GM19468 (cell line): ENCODE data around the gene SHISAL2A.

ENCODE experiments used
- ATAC-seq: cut with Tn5 transposase; IDR thresholded peaks from one replicate; pipeline ENCODE4 v1.9.1; 2021; ENCODE audit warnings: mild to moderate bottlenecking, moderate library complexity, moderate number of reproducible peaks; ENCODE audit not compliant: unreplicated experiment; ENCODE audit errors: extremely low read depth

The SHISAL2A gene

DNA sequence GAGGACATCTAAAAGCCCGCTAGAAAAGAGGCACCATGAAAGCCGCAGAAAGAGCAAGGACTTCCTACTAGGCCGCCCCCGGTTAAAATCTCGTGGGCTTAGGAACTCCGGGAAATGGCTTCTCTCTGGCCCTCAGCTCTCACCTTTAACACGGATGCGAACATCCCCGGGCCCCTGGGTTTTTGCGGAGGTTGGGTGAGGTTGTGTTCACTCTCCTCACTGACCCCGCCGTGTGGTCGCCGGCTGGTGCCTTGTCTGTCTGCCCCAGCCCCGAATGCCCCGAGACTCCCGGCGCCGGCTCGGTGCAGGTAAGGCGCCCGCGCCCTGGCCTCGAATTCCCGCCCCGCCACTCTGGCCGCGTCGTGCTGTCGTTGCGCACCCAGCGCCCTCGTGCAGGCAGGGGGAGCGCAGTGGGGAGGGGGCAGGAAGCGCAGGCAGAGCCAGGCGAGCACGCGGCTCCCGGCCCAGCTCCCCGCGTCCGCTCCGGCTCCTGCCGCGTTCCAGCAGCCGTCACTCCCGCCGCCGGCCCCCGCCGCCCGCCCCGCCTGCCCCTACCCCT lies at the start of gene SHISAL2A:
TSS of gene SHISAL2A (plus strand) at position 437 of the 559 bp plus-strand sequence. CDS start 326 bp downstream, outside the sequence.
- ATAC-seq = no peak

- no peak for ATAC-seq
Observed at GRCh38 chr1:52585474-52585873, 47.5 kb upstream of the SHISAL2A start.

GRCh38 chr1:52588027-52588426 lies 44.9 kb upstream of the SHISAL2A start:
- ATAC-seq = no peak

DNA sequence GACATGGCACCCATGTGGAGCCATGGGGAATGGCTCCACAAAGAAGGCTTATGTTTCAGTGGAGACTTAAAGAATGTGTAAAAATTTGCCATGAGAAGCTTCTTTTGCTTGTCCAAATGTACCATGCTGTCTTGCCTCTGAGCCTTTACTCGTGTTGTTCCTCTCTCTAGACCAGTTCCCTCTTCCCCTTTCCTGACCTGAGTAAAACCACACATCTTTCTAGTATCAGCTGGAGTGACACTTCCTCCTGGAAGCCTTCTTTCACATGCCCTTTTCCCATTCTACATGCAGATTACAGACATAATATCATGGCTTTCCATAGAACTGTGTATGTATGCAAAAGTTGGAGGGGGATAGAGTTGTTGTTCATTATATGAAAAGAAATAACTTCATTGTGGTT lies 44.4 kb upstream of the SHISAL2A start:
- ATAC-seq = no peak

- ATAC-seq = no peak
Observed at GRCh38 chr1:52590266-52590665, 42.7 kb upstream of the SHISAL2A start.

DNA sequence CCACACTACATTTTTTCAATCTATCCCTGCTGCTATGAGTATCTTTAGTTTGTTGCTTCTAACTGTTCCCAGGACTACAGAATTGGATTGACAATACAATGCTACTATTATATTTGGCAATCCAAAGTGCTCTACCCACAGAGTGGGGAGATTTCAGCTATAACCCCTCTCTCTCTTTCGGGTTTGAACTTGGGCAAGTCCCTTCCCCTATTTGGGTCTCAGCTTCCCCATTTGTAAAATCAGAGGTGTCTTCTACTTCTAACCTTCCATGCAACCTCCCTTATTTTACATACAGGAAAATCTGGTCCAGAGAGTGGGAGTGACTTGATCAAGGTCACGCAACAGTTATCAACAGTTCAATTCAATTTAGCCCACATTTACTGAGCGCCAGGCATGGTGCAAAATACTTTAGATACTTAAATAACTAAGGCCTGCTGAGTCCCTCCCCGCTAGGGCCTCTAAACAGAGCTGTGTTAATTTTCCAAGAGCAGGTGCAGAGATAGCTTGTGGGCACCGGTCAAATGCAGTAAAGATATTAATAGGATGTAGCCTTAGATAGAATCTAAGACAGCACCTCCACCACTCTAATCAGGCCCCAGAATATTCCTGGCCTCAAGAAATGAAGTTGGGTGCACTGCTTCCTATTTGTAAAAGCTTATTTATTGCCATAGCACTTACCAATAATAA lies 40.2 kb upstream of the SHISAL2A start:
- ATAC-seq = no peak

GRCh38 chr1:52593495-52593894 lies 39.5 kb upstream of the SHISAL2A start:
- no peak for ATAC-seq

DNA sequence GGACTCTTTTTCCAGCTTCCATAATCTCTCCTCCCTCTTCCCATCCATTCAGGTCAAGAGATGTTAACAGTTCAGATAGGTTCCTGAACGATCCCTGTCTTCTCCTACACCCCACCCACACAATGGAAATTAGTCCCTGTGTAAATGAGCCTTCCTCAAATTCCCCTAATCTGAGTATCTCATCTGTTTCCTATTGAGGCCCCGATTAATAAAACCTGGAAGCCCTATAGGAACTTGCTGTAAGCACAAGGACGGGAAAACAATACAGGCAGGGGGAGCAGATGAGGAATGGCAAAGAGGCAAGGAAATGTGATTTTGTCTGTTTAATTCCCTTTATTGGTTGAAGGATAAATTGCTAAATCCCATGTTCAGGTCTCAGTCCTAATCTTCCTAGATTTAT lies 37.9 kb upstream of the SHISAL2A start:
- ATAC-seq = no peak

DNA sequence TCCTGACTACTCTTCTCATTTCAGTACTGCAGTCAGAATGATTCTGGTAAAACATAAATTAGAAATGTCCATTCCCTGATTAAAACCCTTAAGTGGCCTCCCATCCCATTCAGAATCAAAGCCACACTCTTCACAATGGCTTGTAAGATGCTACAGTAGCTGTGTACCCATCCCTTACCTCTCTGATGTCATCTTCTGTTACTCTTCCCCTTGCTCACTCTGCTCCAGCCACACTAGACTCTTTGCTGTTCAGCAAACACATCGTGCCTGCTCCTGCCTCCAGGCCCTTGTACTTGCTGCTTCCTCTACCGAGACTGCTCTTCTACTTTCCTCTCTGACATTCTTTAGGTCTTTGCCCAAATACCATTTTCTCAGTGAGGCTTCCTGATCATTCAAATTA lies 35.1 kb upstream of the SHISAL2A start:
- no peak for ATAC-seq

GRCh38 chr1:52598729-52599128 lies 34.2 kb upstream of the SHISAL2A start:
- no peak for ATAC-seq

DNA sequence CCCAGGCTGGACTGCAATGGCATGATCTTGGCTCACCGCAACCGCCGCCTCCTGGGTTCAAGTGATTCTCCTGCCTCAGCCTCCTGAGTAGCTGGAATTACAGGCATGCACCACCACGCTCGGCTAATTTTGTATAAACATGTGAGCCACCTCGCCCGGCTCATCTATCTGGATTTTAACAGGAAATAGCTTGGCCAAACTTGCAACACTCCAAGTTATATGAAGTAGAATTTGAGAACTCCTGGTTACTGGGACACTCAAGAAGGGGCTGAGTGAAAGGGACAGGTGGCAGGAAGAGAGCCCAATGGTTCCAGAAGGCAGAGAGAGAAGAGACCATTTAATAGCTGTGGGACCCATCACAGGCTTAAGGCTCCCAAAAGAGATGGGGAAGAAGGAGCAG lies 33.7 kb upstream of the SHISAL2A start:
- no peak for ATAC-seq

DNA sequence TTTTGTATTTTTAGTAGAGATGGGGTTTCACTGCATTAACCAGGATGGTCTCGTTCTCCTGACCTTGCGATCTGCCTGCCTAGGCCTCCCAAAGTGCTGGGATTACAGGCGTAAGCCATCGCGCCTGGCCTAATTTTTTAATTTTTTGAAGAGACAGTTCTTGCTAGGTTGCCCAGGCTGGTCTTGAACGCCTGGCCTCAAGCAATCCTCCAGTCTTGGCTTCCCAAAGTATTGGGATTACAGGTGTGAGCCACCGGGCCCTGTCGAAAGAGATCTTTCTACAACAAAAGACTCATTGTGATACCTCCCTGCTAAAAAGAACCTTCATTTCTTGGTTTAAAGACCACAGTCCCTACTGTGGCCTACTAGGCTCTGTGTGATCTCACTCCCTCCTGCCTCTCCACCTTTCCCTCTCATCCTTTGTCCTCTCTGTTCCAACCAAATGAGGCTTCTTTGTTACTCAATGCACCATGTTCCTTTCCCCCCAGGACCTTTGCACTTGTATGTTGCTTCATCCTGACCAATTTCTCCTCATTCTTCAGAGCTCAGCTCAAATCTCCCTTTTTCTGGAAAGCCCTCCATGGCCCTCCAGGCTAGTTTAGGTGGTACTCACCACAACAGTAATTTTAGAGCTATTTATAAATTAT lies 32.3 kb upstream of the SHISAL2A start:
- no peak for ATAC-seq

GRCh38 chr1:52601519-52601918 lies 31.4 kb upstream of the SHISAL2A start:
- no peak for ATAC-seq

DNA sequence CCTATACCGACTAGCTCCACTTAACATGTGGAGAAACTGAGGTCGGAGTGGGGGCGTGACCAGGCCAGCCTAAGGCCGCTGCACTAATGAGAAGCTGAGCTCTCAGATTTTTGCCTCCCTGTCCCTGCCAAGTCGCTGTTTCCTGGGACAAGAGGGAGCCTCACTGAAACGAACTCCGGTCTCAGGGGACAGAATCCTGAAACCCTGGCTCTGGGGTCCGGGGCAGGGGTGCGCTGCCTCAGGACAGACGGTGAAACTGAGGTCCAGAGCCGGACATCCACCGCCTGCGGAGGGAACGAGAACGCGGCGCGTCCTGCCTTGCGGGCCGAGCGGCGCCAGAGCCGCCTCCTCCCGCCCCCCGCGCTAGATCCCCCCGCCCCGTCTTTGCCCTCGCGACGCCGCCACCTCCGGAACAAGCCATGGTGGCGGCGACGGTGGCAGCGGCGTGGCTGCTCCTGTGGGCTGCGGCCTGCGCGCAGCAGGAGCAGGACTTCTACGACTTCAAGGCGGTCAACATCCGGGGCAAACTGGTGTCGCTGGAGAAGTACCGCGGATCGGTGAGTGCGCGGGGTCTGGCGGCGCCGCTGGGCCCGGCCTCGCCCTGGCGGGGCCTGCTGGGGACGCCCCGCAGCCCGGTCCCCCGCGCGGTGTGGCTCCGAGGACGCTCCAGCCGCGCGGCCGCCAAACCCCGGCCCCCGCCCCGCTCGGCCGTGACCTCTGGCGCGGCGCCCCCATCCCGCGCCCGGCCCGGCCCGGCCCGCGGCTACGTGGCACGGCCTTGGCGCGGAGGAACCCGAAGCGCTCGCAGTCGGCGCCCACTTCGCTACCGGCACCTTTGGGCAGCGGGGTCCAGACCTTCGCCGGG lies 30.7 kb upstream of the SHISAL2A start, which contains the start of gene GPX7:
TSS of gene GPX7 (plus strand) at position 381 of the 865 bp plus-strand sequence. CDS start at position 420, 39 bp downstream.
- no peak for ATAC-seq

- ATAC-seq = no peak
Observed at GRCh38 chr1:52602856-52603600, 29.9 kb upstream of the SHISAL2A start.

GRCh38 chr1:52603630-52604029 lies 29.3 kb upstream of the SHISAL2A start:
- no peak for ATAC-seq

DNA sequence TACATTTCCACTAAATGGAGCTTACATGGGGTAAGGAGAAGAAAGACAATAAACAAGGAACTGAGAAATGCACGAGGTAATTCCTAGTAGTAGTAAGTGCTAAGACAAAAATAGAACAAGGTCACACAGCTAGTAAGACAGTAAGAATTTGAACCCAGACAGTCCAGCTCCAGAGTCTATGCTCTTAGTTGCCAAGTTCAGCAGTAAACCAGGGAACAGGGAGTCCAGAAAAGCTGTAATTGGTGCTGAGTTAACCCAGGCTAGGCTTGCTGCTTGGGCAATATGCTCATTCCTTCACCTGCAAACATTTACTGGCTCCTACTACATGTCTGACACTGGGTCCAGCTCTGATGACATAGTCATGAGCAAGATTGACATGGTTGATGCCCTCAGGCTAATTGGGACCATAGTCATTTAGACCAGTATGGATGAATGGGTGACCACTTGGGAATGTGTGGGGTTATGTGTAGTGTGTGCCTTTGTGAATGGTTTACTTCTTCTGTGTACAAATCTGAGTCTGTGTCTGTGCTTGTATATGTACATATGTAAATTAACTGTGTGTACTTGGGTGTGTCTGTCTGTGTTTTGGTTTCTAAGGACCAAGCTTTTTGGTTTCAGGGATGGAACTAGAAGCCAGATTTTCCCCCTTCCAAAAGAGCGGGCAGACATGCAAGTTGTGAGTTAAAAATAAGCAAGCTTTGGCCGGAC lies 28.8 kb upstream of the SHISAL2A start:
- no peak for ATAC-seq

DNA sequence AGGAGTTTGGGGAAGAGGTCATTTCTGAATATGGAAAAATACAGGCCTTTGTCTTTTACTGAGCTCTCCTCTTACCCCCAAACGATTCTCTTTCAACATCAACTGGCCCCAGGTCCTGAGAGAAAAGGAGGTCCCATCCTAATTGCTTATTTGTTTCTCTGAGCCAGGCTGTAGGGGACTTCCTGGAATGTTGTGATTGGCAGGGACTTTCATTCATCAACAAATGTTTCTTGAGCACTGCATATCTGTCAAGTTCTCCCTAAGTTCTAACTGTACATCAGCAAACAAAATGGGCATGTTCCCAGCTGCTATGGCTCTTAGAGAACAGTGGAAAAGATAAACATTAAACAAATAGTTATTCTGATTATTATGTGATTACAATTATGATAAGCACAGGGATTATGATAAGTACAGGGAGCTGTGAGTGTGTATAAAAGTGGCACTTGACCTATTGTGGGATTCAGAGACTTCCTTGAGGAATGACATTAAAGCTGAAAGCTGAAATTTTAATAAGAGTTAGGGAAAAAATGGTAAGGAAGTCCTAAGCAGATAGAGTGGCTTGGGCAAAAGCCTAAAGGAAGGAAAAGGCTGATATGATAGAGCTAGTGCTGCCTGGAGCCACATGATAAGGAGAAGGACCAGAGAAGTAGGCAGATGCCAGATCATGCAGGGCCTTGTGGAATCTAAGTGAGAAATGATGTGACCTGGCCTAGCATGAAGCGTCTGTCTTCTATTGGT lies 19.2 kb upstream of the SHISAL2A start:
- ATAC-seq = no peak

DNA sequence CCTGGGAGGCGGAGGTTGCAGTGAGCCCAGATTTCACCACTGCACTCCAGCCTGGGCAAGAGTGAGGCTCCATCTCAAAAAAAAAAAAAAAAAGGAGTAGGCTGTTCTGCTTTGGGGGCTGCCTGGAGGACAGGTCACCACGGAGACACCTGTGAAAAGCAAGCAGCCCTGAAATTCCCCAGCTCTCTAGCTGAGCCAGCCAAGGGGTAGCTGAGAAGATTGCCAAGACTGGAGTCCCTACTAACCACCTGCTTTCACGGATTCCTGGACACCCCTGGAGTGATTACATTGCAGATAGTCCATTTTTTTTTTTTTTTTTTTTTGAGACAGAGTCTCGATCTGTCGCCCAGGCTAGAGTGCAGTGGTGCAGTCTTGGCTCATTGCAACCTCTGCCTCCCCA lies 18.3 kb upstream of the SHISAL2A start:
- ATAC-seq = no peak
